Ishikawa (cell line): ENCODE data around the gene ANKFY1.

Experiments
- EGR1 ChIP-seq: IDR thresholded peaks from 2 replicates; pipeline ENCODE4 v1.6.1; 2012
- FOXM1 ChIP-seq: IDR thresholded peaks from 2 replicates; pipeline ENCODE4 v1.6.1; 2012; ENCODE audit warnings: low read depth, borderline replicate concordance
- MAX ChIP-seq: IDR thresholded peaks from 2 replicates; pipeline ENCODE4 v1.6.1; 2012
- NFIC ChIP-seq: IDR thresholded peaks from 2 replicates; pipeline ENCODE4 v1.6.1; 2012
- RAD21 ChIP-seq: IDR thresholded peaks from 2 replicates; pipeline ENCODE4 v1.6.1; 2012; ENCODE audit warnings: low read depth
- TCF12 ChIP-seq: IDR thresholded peaks from 2 replicates; pipeline ENCODE4 v1.6.1; 2012; ENCODE audit warnings: low read depth
- TEAD4 ChIP-seq: IDR thresholded peaks from 2 replicates; pipeline ENCODE4 v1.6.1; 2012
- YY1 ChIP-seq: IDR thresholded peaks from 2 replicates; pipeline ENCODE4 v1.6.1; 2012; ENCODE audit warnings: low read depth
- TF ChIP-seq, protein P1 (sequence below): IDR thresholded peaks from 2 replicates; pipeline ENCODE4 v1.6.1; 2012; ENCODE audit warnings: low read depth, mild to moderate bottlenecking

GRCh38 chr17:4263282-4264215, at the start of gene ANKFY1:
- TF ChIP-seq NFIC: no peak
- TF ChIP-seq TEAD4: no peak
- no peak for TF ChIP-seq EGR1
- TF ChIP-seq MAX: peak; percentile 70
- no peak for TF ChIP-seq FOXM1
- TF ChIP-seq YY1: peak; percentile 96
- no peak for TF ChIP-seq RAD21
- TF ChIP-seq, protein P1, sequence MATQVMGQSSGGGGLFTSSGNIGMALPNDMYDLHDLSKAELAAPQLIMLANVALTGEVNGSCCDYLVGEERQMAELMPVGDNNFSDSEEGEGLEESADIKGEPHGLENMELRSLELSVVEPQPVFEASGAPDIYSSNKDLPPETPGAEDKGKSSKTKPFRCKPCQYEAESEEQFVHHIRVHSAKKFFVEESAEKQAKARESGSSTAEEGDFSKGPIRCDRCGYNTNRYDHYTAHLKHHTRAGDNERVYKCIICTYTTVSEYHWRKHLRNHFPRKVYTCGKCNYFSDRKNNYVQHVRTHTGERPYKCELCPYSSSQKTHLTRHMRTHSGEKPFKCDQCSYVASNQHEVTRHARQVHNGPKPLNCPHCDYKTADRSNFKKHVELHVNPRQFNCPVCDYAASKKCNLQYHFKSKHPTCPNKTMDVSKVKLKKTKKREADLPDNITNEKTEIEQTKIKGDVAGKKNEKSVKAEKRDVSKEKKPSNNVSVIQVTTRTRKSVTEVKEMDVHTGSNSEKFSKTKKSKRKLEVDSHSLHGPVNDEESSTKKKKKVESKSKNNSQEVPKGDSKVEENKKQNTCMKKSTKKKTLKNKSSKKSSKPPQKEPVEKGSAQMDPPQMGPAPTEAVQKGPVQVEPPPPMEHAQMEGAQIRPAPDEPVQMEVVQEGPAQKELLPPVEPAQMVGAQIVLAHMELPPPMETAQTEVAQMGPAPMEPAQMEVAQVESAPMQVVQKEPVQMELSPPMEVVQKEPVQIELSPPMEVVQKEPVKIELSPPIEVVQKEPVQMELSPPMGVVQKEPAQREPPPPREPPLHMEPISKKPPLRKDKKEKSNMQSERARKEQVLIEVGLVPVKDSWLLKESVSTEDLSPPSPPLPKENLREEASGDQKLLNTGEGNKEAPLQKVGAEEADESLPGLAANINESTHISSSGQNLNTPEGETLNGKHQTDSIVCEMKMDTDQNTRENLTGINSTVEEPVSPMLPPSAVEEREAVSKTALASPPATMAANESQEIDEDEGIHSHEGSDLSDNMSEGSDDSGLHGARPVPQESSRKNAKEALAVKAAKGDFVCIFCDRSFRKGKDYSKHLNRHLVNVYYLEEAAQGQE: no peak
- TF ChIP-seq TCF12: no peak; the same call in 1 of the 2 replicates
